Adrenal gland (tissue), 12 donors: ENCODE measurements around the gene MKLN1. TPM values are rescaled to one million over a fixed set of nuclear protein-coding genes. Genes with fewer than 3 reads are reported as not detected.

ENCODE experiments used
- DNase-seq, 7 donors: peaks; one replicate each; pipeline ENCODE4 v3.0.0-alpha.2; 2019 to 2020
- H3K27ac ChIP-seq, 5 donors: fragments of 200-600 bp; sonication (generic) in 4 of 5; 1 replicate in 3 of 5; 2 replicates in 2 of 5; pipeline versions ENCODE4 v1.5.1 to v1.8.0; 2016 to 2020; ENCODE audit warnings: mild to moderate bottlenecking in 1 of 5
- H3K27me3 ChIP-seq: fragments of 200-600 bp; 2 replicates; pipeline ENCODE4 v1.8.0; 2021
- H3K36me3 ChIP-seq, 2 donors: fragments of 200-600 bp; replicated peaks in 1 of 2; 1 replicate in 1 of 2; 2 replicates in 1 of 2; pipeline versions ENCODE4 v1.5.1 to v1.8.0; 2018 to 2022
- H3K4me1 ChIP-seq, 2 donors: fragments of 200-600 bp; replicated peaks in 1 of 2; 1 replicate in 1 of 2; 2 replicates in 1 of 2; pipeline versions ENCODE4 v1.5.1 to v1.8.0; 2018 to 2021
- H3K4me3 ChIP-seq, 4 donors: fragments of 200-600 bp; sonication (generic) in 3 of 4; one replicate each; pipeline ENCODE4 v1.5.1; 2016 to 2018
- H3K9me3 ChIP-seq, 3 donors: fragments of 200-600 bp; sonication (generic) in 1 of 3; replicated peaks in 1 of 3; 1 replicate in 2 of 3; 2 replicates in 1 of 3; pipeline versions ENCODE4 v1.5.1 to v1.8.0; 2016 to 2021
- CTCF ChIP-seq, 6 experiments: fragments of 450-650 bp in 4 of 6; fragments of 200-600 bp in 2 of 6; sonication (generic) in 1 of 6; IDR thresholded peaks; 1 replicate in 5 of 6; 2 replicates in 1 of 6; pipeline versions ENCODE4 v1.5.1 to v1.8.0; 2016 to 2021; ENCODE audit warnings: antibody characterized with exemption in 6 of 6, mild to moderate bottlenecking in 2 of 6, moderate library complexity in 1 of 6
- POLR2A ChIP-seq, 2 donors: fragments of 450-650 bp; IDR thresholded peaks; one replicate each; pipeline ENCODE4 v1.6.1; 2017; ENCODE audit warnings: antibody characterized with exemption in 2 of 2, mild to moderate bottlenecking in 2 of 2, moderate library complexity in 1 of 2
- WGBS, 4 donors: extraction: QIAGEN DNeasy Blood & Tissue Kit in 2 of 4; methylation state at CpG; one replicate each; pipeline versions ENCODE4 v1.1.5 to v1.1.7; 2013 to 2017; 5-methylcytosine and 5-hydroxymethylcytosine counted together
- intact Hi-C, 2 donors: fragments of 100-400 bp; cut with DNase I; formaldehyde crosslinking; loops; one replicate each; pipeline versions ENCODE4 v1.14.1 to v1.15.0; 2022 to 2023
- polyA plus RNA-seq, 3 donors: library from polyadenylated mRNA; stranded (reverse); fragments of 200-250 nt in 2 of 3; fragments of 350-450 nt in 1 of 3; fragmentation: Illumina TruSeq in 1 of 3; extraction: RNeasy Lipid Tissue Mini Kit (QIAGEN cat#74804) in 1 of 3; gene quantifications; one replicate each; pipeline ENCODE4 v1.2.3, GENCODE V29; 2013 to 2014
- total RNA-seq, 9 donors: library from RNA; depleted of rRNA in 4 of 9; stranded (reverse); fragments of >200 nt in 4 of 9; fragments of 120-200 nt in 1 of 9; fragmentation: NEBNext Ultra II Directional in 1 of 9; extraction: Animal tissue kit (Norgen Biotek cat#: 25700) in 1 of 9; gene quantifications; one replicate each; pipeline versions ENCODE4 v1.1.0 to v1.2.4, GENCODE V29; 2013 to 2023
- donor health status: healthy with polysubstance abuse.
- donor health status: Bipolar disorder and iron deficiency.
- donor health status: DM: yes; HTN: yes; CAD: no.
- donor health status: DM: no; HTN: no; CAD: no.
- donor health status: DM: no; HTN: no; CAD: no.
- donor health status: DM: yes; HTN: yes; CAD: no.

MKLN1 gene
- total and polyA plus RNA-seq, 12 donors: 20.7 to 81.2 (median 55.2) TPM

GRCh38 chr7:131529179-131529578 is 201.5 kb downstream of the MKLN1 start:
- no peak for DNase-seq
- Histone ChIP-seq H3K4me1 (no peaks in the 10 kb centered on the region), H3K9me3 (no peaks in the 10 kb centered on the region), H3K4me3 (no peak overlapping the region), H3K27ac (no peak overlapping the region), H3K27me3 (no peaks in the 10 kb centered on the region), H3K36me3 (no peaks in the 10 kb centered on the region)
- TF ChIP-seq CTCF (IDR thresholded peaks at IDR 0.05) (no peak), POLR2A (IDR thresholded peaks at IDR 0.05) (no peak)
- 32 to 51% (median 41%) methylated on average over 3 of the region's 3 CpGs for WGBS, 4 donors
- intact Hi-C loops: no loop called here

- no peaks in the 10 kb centered on the region for H3K27me3 ChIP-seq
- WGBS, 4 donors: 83 to 87% (median 84%) methylated on average over 7 to 11 of the region's 11 CpGs
- H3K36me3 ChIP-seq: no peaks in the 10 kb centered on the region
- TF ChIP-seq CTCF (IDR thresholded peaks at IDR 0.05) (no peak), POLR2A (IDR thresholded peaks at IDR 0.05) (no peak)
- H3K9me3 ChIP-seq: no peaks in the 10 kb centered on the region
- H3K4me3 ChIP-seq: no peak overlapping the region
- peak overlapping the region in 1 of 5 donors; percentile 29 for H3K27ac ChIP-seq
- no peak for DNase-seq
- H3K4me1 ChIP-seq: no peaks in the 10 kb centered on the region
- intact Hi-C loops: no loop called here
Observed at GRCh38 chr7:131529617-131530016, 201.9 kb downstream of the MKLN1 start.

GRCh38 chr7:131530137-131530536 is 202.5 kb downstream of the MKLN1 start:
- Histone ChIP-seq H3K4me3 (no peak overlapping the region), H3K9me3 (no peaks in the 10 kb centered on the region), H3K27me3 (no peaks in the 10 kb centered on the region), H3K36me3 (no peaks in the 10 kb centered on the region), H3K4me1 (no peaks in the 10 kb centered on the region), H3K27ac (peak overlapping the region in 1 of 5 donors; percentile 29)
- 84 to 90% (median 87%) methylated on average over 4 to 6 of the region's 6 CpGs for WGBS, 4 donors
- TF ChIP-seq POLR2A (IDR thresholded peaks at IDR 0.05): no peak
- no peak for TF ChIP-seq CTCF (IDR thresholded peaks at IDR 0.05)
- no peak for DNase-seq
- intact Hi-C loops: no loop called here

- peak overlapping the region in 3 of 5 donors; percentile 13 to 76 (median 38) for H3K27ac ChIP-seq
- intact Hi-C loops: no loop called here
- no peaks in the 10 kb centered on the region for H3K27me3 ChIP-seq
- 65 to 74% (median 69%) methylated on average over 5 to 10 of the region's 10 CpGs for WGBS, 4 donors
- H3K4me1 ChIP-seq: no peaks in the 10 kb centered on the region
- no peaks in the 10 kb centered on the region for H3K9me3 ChIP-seq
- H3K36me3 ChIP-seq: no peaks in the 10 kb centered on the region
- H3K4me3 ChIP-seq: no peak overlapping the region
- TF ChIP-seq CTCF (IDR thresholded peaks at IDR 0.05) (no peak), POLR2A (IDR thresholded peaks at IDR 0.05) (no peak)
- DNase-seq: no peak
Observed at GRCh38 chr7:131532570-131533091, 205.0 kb downstream of the MKLN1 start.
